HG02852 (cell line): Measurements from ENCODE around the gene STK11IP.

Source experiments
- ATAC-seq: cut with Tn5 transposase; IDR thresholded peaks from one replicate; pipeline ENCODE4 v1.9.1; 2021; ENCODE audit warnings: mild to moderate bottlenecking, moderate library complexity; ENCODE audit not compliant: unreplicated experiment

Gene STK11IP

DNA sequence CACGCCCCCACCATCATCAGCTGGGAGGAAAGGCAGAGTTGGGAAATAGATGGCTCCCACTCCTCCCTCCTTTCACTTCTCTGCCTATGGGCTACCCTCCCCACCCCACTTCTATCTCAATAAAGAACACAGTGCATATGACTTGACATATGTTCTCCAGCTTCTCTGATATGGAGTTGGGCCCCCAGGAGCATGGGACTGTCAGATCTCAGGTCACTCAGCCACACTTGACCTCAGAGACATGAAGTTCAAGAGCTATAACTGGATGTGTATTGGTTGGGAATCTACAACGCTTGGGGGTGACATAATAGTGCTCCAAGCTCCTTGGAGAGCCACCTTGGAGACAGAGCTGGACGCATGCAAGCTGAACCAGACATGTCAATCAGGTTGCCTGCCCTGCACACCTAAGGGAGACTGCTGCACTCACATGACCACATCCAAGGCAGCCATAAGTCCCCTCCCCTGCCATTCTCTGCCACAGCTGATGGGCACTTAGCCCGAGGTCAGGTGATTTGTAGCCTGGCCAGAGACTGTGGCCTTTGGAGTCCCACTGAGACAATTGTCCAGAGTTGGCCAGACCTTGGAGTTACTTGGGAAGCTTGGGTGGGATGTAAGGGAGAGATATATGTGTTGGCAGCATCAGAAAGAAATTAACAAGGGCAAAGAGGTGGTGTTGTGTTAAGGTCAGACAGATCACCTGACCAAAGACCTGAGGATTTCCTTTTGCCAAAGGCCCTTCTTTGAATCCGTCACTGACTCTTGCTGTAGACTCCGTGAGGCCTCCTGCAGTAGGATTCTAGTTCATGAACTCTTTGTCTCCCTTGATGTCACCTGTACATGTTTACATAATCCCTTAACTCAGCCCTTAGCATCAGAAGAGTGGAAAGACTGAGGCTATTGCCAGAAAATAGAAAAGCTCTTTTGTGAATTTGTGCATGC lies 21.8 kb upstream of the STK11IP start:
- no peak for ATAC-seq

DNA sequence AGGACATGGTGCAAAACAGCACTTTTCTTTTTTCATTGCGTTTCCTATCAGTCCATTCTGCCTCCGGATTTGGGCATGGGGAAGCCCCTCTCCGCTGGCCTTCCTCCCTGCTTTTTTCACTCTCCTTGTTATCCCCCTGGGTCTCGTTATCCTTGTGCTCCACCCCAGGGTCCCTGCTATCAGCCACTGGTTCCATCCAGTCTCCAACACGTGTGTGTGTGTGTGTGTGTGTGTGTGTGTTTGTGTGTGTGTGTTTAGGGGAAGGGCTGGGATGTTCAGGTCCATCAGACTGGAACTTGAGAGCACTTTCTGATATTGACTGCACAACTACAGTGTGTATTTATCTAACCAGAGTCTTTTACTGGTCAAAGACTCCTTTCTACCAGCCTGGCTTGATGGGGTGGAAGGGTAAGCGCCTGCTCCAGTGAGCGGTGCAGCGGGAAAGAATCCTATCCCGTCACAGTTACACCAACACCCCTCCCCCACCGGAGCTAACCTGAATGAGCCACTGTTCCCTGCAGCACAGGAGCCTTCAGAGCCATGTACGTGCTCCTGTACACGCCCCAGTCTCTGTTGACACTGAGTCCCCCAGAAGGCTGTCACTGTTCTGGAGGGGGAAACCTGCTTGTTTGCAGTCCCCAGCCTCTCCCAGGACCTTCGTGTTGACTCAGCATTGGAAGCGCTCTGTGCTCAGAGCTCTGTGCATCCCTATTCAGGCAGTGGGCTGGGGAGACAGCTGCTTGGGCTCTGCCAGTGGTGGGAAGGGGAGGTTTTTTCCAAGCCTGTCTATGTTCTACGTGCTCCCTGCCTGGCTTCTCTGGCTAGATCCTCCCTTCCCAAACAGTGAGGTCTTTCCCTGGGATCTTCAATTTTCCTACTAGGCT lies 20.9 kb upstream of the STK11IP start:
- no peak for ATAC-seq

GRCh38 chr2:219578811-219579613 lies 18.6 kb upstream of the STK11IP start:
- no peak for ATAC-seq

GRCh38 chr2:219581346-219581745 lies 16.3 kb upstream of the STK11IP start:
- no peak for ATAC-seq

GRCh38 chr2:219591091-219591490 lies 6.6 kb upstream of the STK11IP start:
- ATAC-seq: no peak

GRCh38 chr2:219592736-219593135 lies 4.9 kb upstream of the STK11IP start:
- ATAC-seq: no peak

GRCh38 chr2:219593154-219593553 lies 4.5 kb upstream of the STK11IP start:
- ATAC-seq: no peak

- no peak for ATAC-seq
Measured at GRCh38 chr2:219595256-219595655, 2.4 kb upstream of the STK11IP start.

DNA sequence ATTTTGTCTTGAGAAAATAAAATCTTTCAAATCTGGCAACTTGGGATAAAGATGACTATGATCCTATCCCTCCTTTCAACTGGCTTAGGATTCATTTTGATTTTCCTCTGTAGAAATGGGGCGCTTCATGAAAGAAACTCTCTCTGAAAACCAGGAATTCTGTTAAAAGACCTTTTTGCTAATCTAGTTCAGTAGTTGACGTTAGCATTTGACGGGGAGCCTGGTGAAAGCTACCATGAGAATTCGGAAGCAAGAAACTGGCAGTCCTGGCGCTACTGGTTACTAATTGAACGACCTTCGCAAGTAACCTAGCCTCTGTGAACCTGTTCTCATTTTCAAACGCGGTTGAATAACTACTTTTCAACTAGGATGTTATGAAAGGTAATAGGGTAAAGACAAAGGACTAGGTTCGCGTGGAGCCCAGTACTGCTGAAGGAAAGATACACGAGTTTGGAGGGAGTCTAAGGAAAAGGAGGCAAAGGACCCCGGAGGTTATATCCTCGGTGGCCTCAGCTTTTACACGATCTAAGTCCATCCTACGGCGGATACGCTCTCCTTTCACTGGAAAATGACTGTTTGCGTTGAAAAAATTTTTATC lies 604 bp upstream of the STK11IP start:
- no peak for ATAC-seq

GRCh38 chr2:219598308-219599078 lies 836 bp downstream of the STK11IP start:
- no peak for ATAC-seq

DNA sequence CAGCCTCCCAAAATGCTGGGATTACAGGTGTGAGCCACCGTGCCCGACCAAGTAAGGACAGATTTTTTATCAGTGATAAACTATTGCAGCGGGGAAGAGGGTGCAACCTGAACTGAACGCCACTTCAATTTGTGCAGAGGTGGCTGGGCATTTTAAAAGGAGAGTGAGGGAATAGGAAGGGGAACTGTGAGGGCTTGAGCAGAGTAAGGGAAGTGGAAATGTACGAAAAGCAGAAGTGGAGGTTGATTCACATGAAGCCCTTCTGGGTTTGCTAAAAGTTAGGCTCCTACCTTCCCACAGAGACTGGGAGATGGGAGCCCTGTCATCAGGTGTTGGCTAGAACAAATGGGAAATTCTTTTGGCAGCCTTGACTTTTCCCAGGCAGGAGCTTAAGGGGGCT lies 6.1 kb downstream of the STK11IP start:
- ATAC-seq: no peak

DNA sequence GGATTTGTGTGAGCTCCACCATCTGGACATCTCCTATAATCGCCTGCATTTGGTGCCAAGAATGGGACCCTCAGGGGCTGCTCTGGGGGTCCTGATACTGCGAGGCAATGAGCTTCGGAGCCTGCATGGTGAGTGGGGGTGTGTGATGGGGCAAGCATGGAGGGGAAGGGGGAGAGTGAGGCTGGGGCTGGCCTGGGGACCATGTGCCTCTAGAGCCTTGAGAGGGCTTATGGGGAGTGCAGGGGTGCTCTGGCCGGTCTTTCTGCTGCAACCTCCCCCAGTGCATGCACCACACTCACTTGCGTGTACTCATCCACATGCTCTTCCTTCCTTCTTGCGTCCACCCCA lies 7.9 kb downstream of the STK11IP start:
- ATAC-seq: no peak

DNA sequence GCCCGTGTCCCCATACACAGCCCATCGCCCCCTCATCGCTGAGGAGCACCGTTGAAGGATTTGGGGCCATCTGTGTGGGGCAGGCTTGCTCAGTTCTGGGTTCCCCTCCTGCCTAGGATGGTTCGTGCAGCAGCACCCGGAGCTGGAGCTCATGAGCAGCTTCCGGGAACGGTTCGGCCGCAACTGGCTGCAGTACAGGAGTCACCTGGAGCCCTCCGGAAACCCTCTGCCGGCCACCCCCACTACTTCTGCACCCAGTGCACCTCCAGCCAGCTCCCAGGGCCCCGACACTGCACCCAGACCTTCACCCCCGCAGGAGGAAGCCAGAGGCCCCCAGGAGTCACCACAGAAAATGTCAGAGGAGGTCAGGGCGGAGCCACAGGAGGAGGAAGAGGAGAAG lies 10.3 kb downstream of the STK11IP start:
- ATAC-seq: no peak

- ATAC-seq: no peak
Measured at GRCh38 chr2:219608399-219608964, 10.8 kb downstream of the STK11IP start.

- ATAC-seq: no peak
Measured at GRCh38 chr2:219609149-219609750, 11.6 kb downstream of the STK11IP start.

DNA sequence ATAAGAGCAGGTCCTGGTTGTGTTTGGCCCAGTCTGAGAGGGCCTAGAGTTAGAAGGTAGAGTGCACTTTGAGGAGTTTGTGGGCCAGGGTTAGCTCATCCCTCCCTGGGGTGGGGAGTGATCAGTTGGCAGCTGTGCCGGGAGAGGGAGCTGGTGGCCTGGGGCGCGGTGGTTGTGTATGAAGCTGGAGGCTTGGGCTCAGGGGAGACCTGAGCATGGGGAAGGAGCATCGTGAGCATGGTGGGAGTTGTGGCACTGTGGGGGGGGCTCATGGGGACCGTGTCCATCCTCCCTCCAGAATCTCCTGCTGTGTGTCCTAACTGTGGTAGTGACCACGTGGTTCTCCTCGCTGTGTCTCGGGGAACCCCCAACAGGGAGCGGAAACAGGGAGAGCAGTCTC lies 13.6 kb downstream of the STK11IP start:
- ATAC-seq: no peak

GRCh38 chr2:219611866-219612576 lies 14.4 kb downstream of the STK11IP start:
- ATAC-seq: no peak

DNA sequence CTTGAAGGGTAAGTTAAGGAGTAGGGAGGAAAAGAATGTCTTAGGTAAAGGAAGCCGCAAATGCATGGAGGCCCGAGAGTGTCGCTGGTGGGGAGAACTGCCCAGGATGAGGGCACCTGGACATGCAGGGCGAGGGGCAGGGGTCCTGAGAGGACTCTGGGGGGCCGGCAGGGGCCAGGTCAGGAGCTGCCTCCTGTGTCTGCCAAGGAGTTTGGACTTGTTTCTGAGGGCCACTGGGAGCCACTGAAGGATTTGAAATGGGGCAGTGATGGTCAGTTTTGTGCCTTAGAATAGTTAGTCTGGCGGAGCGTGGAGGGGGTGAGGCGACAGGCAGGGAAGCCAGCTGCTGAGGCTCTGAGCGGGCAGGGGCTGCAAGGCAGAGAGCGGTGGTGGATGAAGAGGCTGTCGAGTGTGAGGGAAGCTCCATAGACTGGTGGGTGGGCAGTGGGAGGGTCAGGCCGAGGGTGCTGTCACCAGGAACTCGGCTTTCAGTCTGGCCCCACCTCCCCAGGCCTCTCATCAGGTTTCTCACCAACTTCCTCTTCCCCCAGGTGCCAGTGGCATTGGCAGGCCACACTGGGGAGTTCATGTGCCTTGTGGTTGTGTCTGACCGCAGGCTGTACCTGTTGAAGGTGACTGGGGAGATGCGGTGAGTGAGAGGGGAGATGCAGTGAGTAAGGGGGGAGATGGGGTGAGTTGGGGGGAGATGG lies 15.1 kb downstream of the STK11IP start:
- ATAC-seq: no peak
